Mammary epithelial cell (primary cell): ENCODE results near the gene CHRM4.

Source experiments
- EZH2 ChIP-seq: IDR thresholded peaks from 2 replicates; pipeline ENCODE4 v1.6.1; 2012; ENCODE audit warnings: low read length, inconsistent platforms, borderline replicate concordance
- TF ChIP-seq, protein P1 (sequence below), 2 donors: IDR thresholded peaks in 1 of 2; conservative IDR thresholded peaks in 1 of 2; 2 replicates each; pipeline ENCODE4 v1.5.1; 2011 to 2012; ENCODE audit warnings: inconsistent platforms in 2 of 2, low read length in 2 of 2, mild to moderate bottlenecking in 2 of 2, control low read depth in 1 of 2, low read depth in 1 of 2; ENCODE audit not compliant: insufficient read depth in 1 of 2; ENCODE audit errors: extremely low read depth in 1 of 2

DNA sequence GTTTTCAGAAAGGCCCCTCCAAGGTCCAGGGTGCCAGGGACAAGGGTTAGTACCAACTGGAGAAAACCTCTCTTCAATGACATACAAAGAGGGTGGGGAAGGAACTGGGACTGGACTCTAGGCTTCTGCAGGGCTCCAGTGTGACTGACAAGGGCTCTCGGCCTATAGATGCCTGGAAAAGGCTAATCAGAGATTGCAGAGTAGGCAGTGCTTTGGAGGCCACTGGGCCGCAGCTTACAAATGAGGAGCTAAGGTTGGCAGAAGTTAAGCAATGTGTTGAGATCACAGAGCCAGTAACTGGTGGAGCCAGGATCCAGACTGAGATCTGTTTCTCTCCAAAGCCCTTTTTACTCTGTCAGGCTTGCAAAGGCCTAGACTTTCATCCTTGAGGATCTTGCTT is 51.8 kb downstream of the CHRM4 start:
- TF ChIP-seq, protein P1, sequence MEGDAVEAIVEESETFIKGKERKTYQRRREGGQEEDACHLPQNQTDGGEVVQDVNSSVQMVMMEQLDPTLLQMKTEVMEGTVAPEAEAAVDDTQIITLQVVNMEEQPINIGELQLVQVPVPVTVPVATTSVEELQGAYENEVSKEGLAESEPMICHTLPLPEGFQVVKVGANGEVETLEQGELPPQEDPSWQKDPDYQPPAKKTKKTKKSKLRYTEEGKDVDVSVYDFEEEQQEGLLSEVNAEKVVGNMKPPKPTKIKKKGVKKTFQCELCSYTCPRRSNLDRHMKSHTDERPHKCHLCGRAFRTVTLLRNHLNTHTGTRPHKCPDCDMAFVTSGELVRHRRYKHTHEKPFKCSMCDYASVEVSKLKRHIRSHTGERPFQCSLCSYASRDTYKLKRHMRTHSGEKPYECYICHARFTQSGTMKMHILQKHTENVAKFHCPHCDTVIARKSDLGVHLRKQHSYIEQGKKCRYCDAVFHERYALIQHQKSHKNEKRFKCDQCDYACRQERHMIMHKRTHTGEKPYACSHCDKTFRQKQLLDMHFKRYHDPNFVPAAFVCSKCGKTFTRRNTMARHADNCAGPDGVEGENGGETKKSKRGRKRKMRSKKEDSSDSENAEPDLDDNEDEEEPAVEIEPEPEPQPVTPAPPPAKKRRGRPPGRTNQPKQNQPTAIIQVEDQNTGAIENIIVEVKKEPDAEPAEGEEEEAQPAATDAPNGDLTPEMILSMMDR (conservative IDR thresholded peaks at IDR 0.05 in 1 of 2, IDR thresholded peaks at IDR 0.05 in 1 of 2; ENCODE audit: extremely low read depth in 1 of 2, insufficient read depth in 1 of 2, low read depth in 1 of 2, low read length in 2 of 2), result no peak
- no peak for TF ChIP-seq EZH2
